Stomach (tissue), 4 donors: ENCODE data around the gene LBR.

Experiments
- CTCF ChIP-seq, 7 experiments: fragments of 450-650 bp in 4 of 7; fragments of 200-600 bp in 3 of 7; sonication (generic) in 3 of 7; IDR thresholded peaks; one replicate each; pipeline ENCODE4 v1.5.1; 2016 to 2019; ENCODE audit warnings: antibody characterized with exemption in 7 of 7, control low read depth in 2 of 7, mild to moderate bottlenecking in 1 of 7
- POLR2AphosphoS5 ChIP-seq, 3 donors: sonication (generic); formaldehyde crosslinking; IDR thresholded peaks; one replicate each; pipeline ENCODE4 v1.6.1; 2016; ENCODE audit warnings: antibody characterized with exemption in 3 of 3

GRCh38 chr1:225435957-225436392 lies 8.1 kb upstream of the LBR start:
- TF ChIP-seq POLR2AphosphoS5 (IDR thresholded peaks at IDR 0.05) = no peak
- no peak for TF ChIP-seq CTCF (IDR thresholded peaks at IDR 0.05)
